K562 (cell line): ENCODE measurements around the gene BTG2. TPM values are rescaled to one million over a fixed set of nuclear protein-coding genes. Genes with fewer than 3 reads are reported as not detected.

Source experiments
- BHLHE40 ChIP-seq: IDR thresholded peaks from 2 replicates; pipeline ENCODE4 v1.6.1; 2011; ENCODE audit warnings: low read length, improper control_type of control experiment
- BRCA1 ChIP-seq, 2 experiments: fragments of 450-650 bp in 1 of 2; sonication (generic) in 1 of 2; formaldehyde crosslinking in 1 of 2; IDR thresholded peaks; 2 replicates each; pipeline versions ENCODE4 v1.5.0 to v1.6.1; 2017 to 2020; ENCODE audit warnings: mild to moderate bottlenecking in 1 of 2, missing genetic modification reagents in 1 of 2
- C11orf30 ChIP-seq: fragments of 450-650 bp; IDR thresholded peaks from 2 replicates; pipeline ENCODE4 v1.6.1; 2016; ENCODE audit warnings: low read depth, mild to moderate bottlenecking
- EZH2 ChIP-seq: IDR thresholded peaks from 2 replicates; pipeline ENCODE4 v1.6.1; 2012; ENCODE audit warnings: low read depth, mild to moderate bottlenecking, inconsistent platforms, low read length, borderline replicate concordance
- FOXA1 ChIP-seq: fragments of 450-650 bp; IDR thresholded peaks from 2 replicates; pipeline ENCODE4 v1.6.1; 2016; ENCODE audit warnings: mild to moderate bottlenecking, borderline replicate concordance
- HDAC3 ChIP-seq: fragments of 450-650 bp; IDR thresholded peaks from 2 replicates; pipeline ENCODE4 v1.6.1; 2018; ENCODE audit warnings: borderline replicate concordance, mild to moderate bottlenecking, moderate library complexity; ENCODE audit not compliant: partially characterized antibody
- IRF2 ChIP-seq: sonication (generic); formaldehyde crosslinking; IDR thresholded peaks from 2 replicates; pipeline ENCODE4 v1.8.1; 2022; ENCODE audit warnings: mild to moderate bottlenecking, missing genetic modification reagents
- JUN ChIP-seq, 2 experiments: sonication (generic) in 1 of 2; formaldehyde crosslinking in 1 of 2; IDR thresholded peaks; 2 replicates each; pipeline versions ENCODE4 v1.6.1 to v1.8.0; 2012 to 2022; ENCODE audit warnings: borderline replicate concordance in 2 of 2, mild to moderate bottlenecking in 2 of 2, improper control_type of control experiment in 1 of 2, low read depth in 1 of 2, low read length in 1 of 2, missing genetic modification reagents in 1 of 2
- JUND ChIP-seq, 2 experiments: IDR thresholded peaks; 2 replicates in 1 of 2; 3 replicates in 1 of 2; pipeline ENCODE4 v1.6.1; 2011; ENCODE audit warnings: borderline replicate concordance in 2 of 2, low read depth in 2 of 2, low read length in 2 of 2, improper control_type of control experiment in 1 of 2, missing biosample characterization in 1 of 2, missing genetic modification characterization in 1 of 2, missing genetic modification reagents in 1 of 2
- MCM2 ChIP-seq: fragments of 450-650 bp; IDR thresholded peaks from 2 replicates; pipeline ENCODE4 v1.6.1; 2017; ENCODE audit warnings: low read depth, mild to moderate bottlenecking
- MEIS2 ChIP-seq: fragments of 450-650 bp; IDR thresholded peaks from 2 replicates; pipeline ENCODE4 v1.6.1; 2014; ENCODE audit warnings: mild to moderate bottlenecking; ENCODE audit not compliant: partially characterized antibody
- NBN ChIP-seq: fragments of 450-650 bp; IDR thresholded peaks from 2 replicates; pipeline ENCODE4 v1.6.1; 2016; ENCODE audit warnings: low read depth, mild to moderate bottlenecking
- PTRF ChIP-seq: fragments of 450-650 bp; IDR thresholded peaks from 2 replicates; pipeline ENCODE4 v1.6.1; 2016; ENCODE audit warnings: mild to moderate bottlenecking, missing genetic modification characterization, missing compliant biosample characterization
- RFX7 ChIP-seq: fragments of 250-450 bp; sonication (Bioruptor Pico); IDR thresholded peaks from 2 replicates; pipeline ENCODE4 v1.5.1; 2021; ENCODE audit warnings: mild to moderate bottlenecking
- SNIP1 ChIP-seq: fragments of 450-650 bp; IDR thresholded peaks from 2 replicates; pipeline ENCODE4 v1.7.1; 2017; ENCODE audit warnings: low read depth, mild to moderate bottlenecking
- TSHZ1 ChIP-seq: fragments of 250-450 bp; sonication (Bioruptor Pico); IDR thresholded peaks from 2 replicates; pipeline ENCODE4 v1.4.0; 2020; ENCODE audit warnings: mild to moderate bottlenecking, moderate library complexity
- ZNF232 ChIP-seq: sonication (generic); formaldehyde crosslinking; IDR thresholded peaks from 2 replicates; pipeline ENCODE4 v1.8.0; 2022; ENCODE audit warnings: mild to moderate bottlenecking, missing genetic modification reagents
- ZNF24 ChIP-seq: fragments of 450-650 bp; IDR thresholded peaks from 2 replicates; pipeline ENCODE4 v1.6.1; 2016
- ZNF274 ChIP-seq: IDR thresholded peaks from 2 replicates; pipeline ENCODE4 v1.6.1; 2011; ENCODE audit warnings: low read depth, mild to moderate bottlenecking, low read length, moderate library complexity, borderline replicate concordance
- polyA plus RNA-seq, 8 experiments: library from polyadenylated mRNA; depleted of rRNA in 4 of 8; stranded (reverse) in 5 of 8; unstranded in 3 of 8; fragments of >200 nt; fragmentation: Nextera tagmentation in 2 of 8; fragmentation: Illumina TruSeq in 1 of 8; extraction: Ambion mirVana in 2 of 8; extraction: Trizol in 1 of 8; gene quantifications; 2 replicates each; pipeline versions ENCODE4 v1.2.1 to v1.2.3, GENCODE V29; 2011 to 2014; ENCODE audit warnings: inconsistent platforms in 1 of 8, missing spikeins in 1 of 8
- total RNA-seq, 7 experiments: library from RNA; depleted of rRNA in 6 of 7; stranded (reverse); fragments of >200 nt in 6 of 7; fragmentation: Illumina TruSeq in 2 of 7; extraction: Trizol in 2 of 7; gene quantifications; 2 replicates each; pipeline versions ENCODE4 v1.2.1 to v1.2.3, GENCODE V29; 2011 to 2021; ENCODE audit warnings: low replicate concordance in 1 of 7
- TF ChIP-seq, protein P1 (sequence below): fragments of 250-450 bp; sonication (Bioruptor Pico); IDR thresholded peaks from 2 replicates; pipeline ENCODE4 v1.8.0; 2021; ENCODE audit warnings: mild to moderate bottlenecking, moderate library complexity
- TF ChIP-seq, protein P2 (sequence below), 2 experiments: IDR thresholded peaks; 2 replicates each; pipeline ENCODE4 v1.6.1; 2011; ENCODE audit warnings: borderline replicate concordance in 1 of 2, control low read depth in 1 of 2, low read depth in 1 of 2, low read length in 1 of 2, mild to moderate bottlenecking in 1 of 2, mixed read lengths in 1 of 2, moderate library complexity in 1 of 2; ENCODE audit not compliant: insufficient read depth in 1 of 2, insufficient read length in 1 of 2, poor library complexity in 1 of 2, severe bottlenecking in 1 of 2; ENCODE audit errors: extremely low read depth in 1 of 2

Gene BTG2
- total and polyA plus RNA-seq, 9 of the 15 experiments (the other 6 are each of a cell fraction or from before 2014, with no cell fraction given), result 2.3 to 41.9 (median 8.7) TPM

GRCh38 chr1:203268901-203269653, 36.2 kb upstream of the BTG2 start (continued):
- TF ChIP-seq, protein P1, sequence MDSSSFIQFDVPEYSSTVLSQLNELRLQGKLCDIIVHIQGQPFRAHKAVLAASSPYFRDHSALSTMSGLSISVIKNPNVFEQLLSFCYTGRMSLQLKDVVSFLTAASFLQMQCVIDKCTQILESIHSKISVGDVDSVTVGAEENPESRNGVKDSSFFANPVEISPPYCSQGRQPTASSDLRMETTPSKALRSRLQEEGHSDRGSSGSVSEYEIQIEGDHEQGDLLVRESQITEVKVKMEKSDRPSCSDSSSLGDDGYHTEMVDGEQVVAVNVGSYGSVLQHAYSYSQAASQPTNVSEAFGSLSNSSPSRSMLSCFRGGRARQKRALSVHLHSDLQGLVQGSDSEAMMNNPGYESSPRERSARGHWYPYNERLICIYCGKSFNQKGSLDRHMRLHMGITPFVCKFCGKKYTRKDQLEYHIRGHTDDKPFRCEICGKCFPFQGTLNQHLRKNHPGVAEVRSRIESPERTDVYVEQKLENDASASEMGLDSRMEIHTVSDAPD (CRISPR knock-in tag), result no peak
- TF ChIP-seq NBN, result no peak
- no peak for TF ChIP-seq TSHZ1 (CRISPR knock-in tag)
- peak; percentile 51 for TF ChIP-seq MEIS2
- no peak for TF ChIP-seq IRF2
- TF ChIP-seq JUN (IDR thresholded peaks at IDR 0.05; ENCODE audit: borderline replicate concordance, low read depth, low read length), result no peak
- TF ChIP-seq JUN (CRISPR knock-in tag; IDR thresholded peaks at IDR 0.05; ENCODE audit: borderline replicate concordance), result no peak
- no peak for TF ChIP-seq HDAC3
- no peak; the same call in 1 of the 2 replicates for TF ChIP-seq BHLHE40
- TF ChIP-seq RFX7 (CRISPR knock-in tag), result no peak
- TF ChIP-seq, protein P2, sequence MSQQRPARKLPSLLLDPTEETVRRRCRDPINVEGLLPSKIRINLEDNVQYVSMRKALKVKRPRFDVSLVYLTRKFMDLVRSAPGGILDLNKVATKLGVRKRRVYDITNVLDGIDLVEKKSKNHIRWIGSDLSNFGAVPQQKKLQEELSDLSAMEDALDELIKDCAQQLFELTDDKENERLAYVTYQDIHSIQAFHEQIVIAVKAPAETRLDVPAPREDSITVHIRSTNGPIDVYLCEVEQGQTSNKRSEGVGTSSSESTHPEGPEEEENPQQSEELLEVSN (IDR thresholded peaks at IDR 0.05; ENCODE audit: borderline replicate concordance in 1 of 2, extremely low read depth in 1 of 2, insufficient read depth in 1 of 2, insufficient read length in 1 of 2, low read depth in 1 of 2, low read length in 1 of 2, poor library complexity in 1 of 2, severe bottlenecking in 1 of 2), result no peak
- no peak for TF ChIP-seq EZH2
- no peak for TF ChIP-seq MCM2
- no peak for TF ChIP-seq SNIP1
- peak; percentile 62 for TF ChIP-seq JUND (IDR thresholded peaks at IDR 0.05; ENCODE audit: borderline replicate concordance, low read depth, low read length)
- peak; percentile 56; the same call in 1 of the 3 replicates for TF ChIP-seq JUND (tag; IDR thresholded peaks at IDR 0.05; ENCODE audit: borderline replicate concordance, low read depth, low read length)
- no peak for TF ChIP-seq PTRF (tag)
- TF ChIP-seq ZNF232 (CRISPR knock-in tag), result no peak
- peak; percentile 68 for TF ChIP-seq C11orf30
- TF ChIP-seq BRCA1 (IDR thresholded peaks at IDR 0.05), result no peak
- no peak for TF ChIP-seq BRCA1 (CRISPR knock-in tag; IDR thresholded peaks at IDR 0.05)
- TF ChIP-seq ZNF24, result no peak
- no peak for TF ChIP-seq FOXA1
- TF ChIP-seq ZNF274, result no peak
